H9 (cell line): ENCODE results near the gene CHPF. TPM values are rescaled to one million over a fixed set of nuclear protein-coding genes. Genes with fewer than 3 reads are reported as not detected.

Source experiments
- DNase-seq: peaks from one replicate; pipeline ENCODE4 v3.0.0-alpha.2; 2017
- H2AFZ ChIP-seq: one replicate; pipeline ENCODE4 v1.6.1; 2013; ENCODE audit warnings: mild to moderate bottlenecking, low read length, control low read depth, moderate library complexity
- H2AK5ac ChIP-seq: 2 replicates; pipeline ENCODE4 v1.6.1; 2013; ENCODE audit warnings: low read length, control low read depth, mixed read lengths; ENCODE audit not compliant: insufficient read length
- H2BK120ac ChIP-seq: one replicate; pipeline ENCODE4 v1.6.1; 2013; ENCODE audit warnings: low read depth, mild to moderate bottlenecking, low read length, control low read depth, inconsistent platforms; ENCODE audit not compliant: poor library complexity, severe bottlenecking
- H2BK12ac ChIP-seq: 2 replicates; pipeline ENCODE4 v1.6.1; 2013; ENCODE audit warnings: low read length, control low read depth, mixed read lengths, low read depth; ENCODE audit not compliant: insufficient read length
- H2BK15ac ChIP-seq: 2 replicates; pipeline ENCODE4 v1.6.1; 2013; ENCODE audit warnings: low read depth, low read length, control low read depth
- H2BK20ac ChIP-seq: one replicate; pipeline ENCODE4 v1.6.1; 2013; ENCODE audit warnings: low read depth, mild to moderate bottlenecking, low read length, control low read depth, inconsistent platforms; ENCODE audit not compliant: poor library complexity, severe bottlenecking
- H2BK5ac ChIP-seq: 2 replicates; pipeline ENCODE4 v1.6.1; 2013; ENCODE audit warnings: low read length, control low read depth, mixed read lengths; ENCODE audit not compliant: insufficient read length
- H3K14ac ChIP-seq: 2 replicates; pipeline ENCODE4 v1.6.1; 2013; ENCODE audit warnings: low read length, control low read depth; ENCODE audit not compliant: insufficient read depth
- H3K18ac ChIP-seq: 2 replicates; pipeline ENCODE4 v1.6.1; 2013; ENCODE audit warnings: low read depth, mild to moderate bottlenecking, mixed read lengths, low read length, control low read depth; ENCODE audit not compliant: insufficient read length
- H3K23ac ChIP-seq: 2 replicates; pipeline ENCODE4 v1.6.1; 2013; ENCODE audit warnings: low read length, control low read depth, mixed read lengths, low read depth; ENCODE audit not compliant: insufficient read length
- H3K23me2 ChIP-seq: 2 replicates; pipeline ENCODE4 v1.6.1; 2013; ENCODE audit warnings: low read depth, mild to moderate bottlenecking, mixed read lengths, low read length, control low read depth; ENCODE audit not compliant: insufficient read length, poor library complexity, severe bottlenecking
- H3K27ac ChIP-seq: 2 replicates; pipeline ENCODE4 v1.5.1; 2013; ENCODE audit warnings: low read length, control low read depth, mixed read lengths, low read depth; ENCODE audit not compliant: insufficient read length
- H3K27me3 ChIP-seq: 2 replicates; pipeline ENCODE4 v1.6.1; 2013; ENCODE audit warnings: low read length, control low read depth, inconsistent platforms; ENCODE audit not compliant: insufficient read depth
- H3K4ac ChIP-seq: 2 replicates; pipeline ENCODE4 v1.6.1; 2013; ENCODE audit warnings: low read depth, mild to moderate bottlenecking, control low read depth, inconsistent platforms, low read length, moderate library complexity
- H3K4me1 ChIP-seq: 2 replicates; pipeline ENCODE4 v1.6.1; 2013; ENCODE audit warnings: low read length, control low read depth, inconsistent platforms; ENCODE audit not compliant: insufficient read depth
- H3K4me2 ChIP-seq: 2 replicates; pipeline ENCODE4 v1.6.1; 2013; ENCODE audit warnings: low read length, control low read depth, mixed read lengths; ENCODE audit not compliant: insufficient read length, insufficient read depth
- H3K56ac ChIP-seq: 2 replicates; pipeline ENCODE4 v1.6.1; 2013; ENCODE audit warnings: low read depth, mild to moderate bottlenecking, mixed read lengths, low read length, control low read depth; ENCODE audit not compliant: insufficient read length
- H3K79me1 ChIP-seq: 2 replicates; pipeline ENCODE4 v1.6.1; 2013; ENCODE audit warnings: low read depth, mild to moderate bottlenecking, moderate library complexity, low read length, control low read depth, inconsistent platforms; ENCODE audit not compliant: insufficient read depth, poor library complexity, severe bottlenecking
- H3K79me2 ChIP-seq: 2 replicates; pipeline ENCODE4 v1.6.1; 2013; ENCODE audit warnings: low read length, control low read depth, inconsistent platforms; ENCODE audit not compliant: insufficient read depth
- H3K9ac ChIP-seq: 2 replicates; pipeline ENCODE4 v1.6.1; 2013; ENCODE audit warnings: low read length, control low read depth, mixed read lengths; ENCODE audit not compliant: insufficient read length; ENCODE audit errors: extremely low read depth
- H3K9me3 ChIP-seq: one replicate; pipeline ENCODE4 v1.6.1; 2013; ENCODE audit warnings: low read depth, low read length, inconsistent platforms; ENCODE audit not compliant: control insufficient read depth
- H3T11ph ChIP-seq: one replicate; pipeline ENCODE4 v1.6.1; 2013; ENCODE audit warnings: mild to moderate bottlenecking, low read length, control low read depth, inconsistent platforms
- H4K20me1 ChIP-seq: one replicate; pipeline ENCODE4 v1.6.1; 2013; ENCODE audit not compliant: control insufficient read depth, insufficient read length, insufficient read depth
- H4K5ac ChIP-seq: 2 replicates; pipeline ENCODE4 v1.6.1; 2013; ENCODE audit warnings: low read depth, mild to moderate bottlenecking, mixed read lengths, low read length, control low read depth; ENCODE audit not compliant: insufficient read length
- H4K8ac ChIP-seq: replicated peaks from 2 replicates; pipeline ENCODE4 v1.6.1; 2013; ENCODE audit warnings: low read length, control low read depth, mixed read lengths, low read depth; ENCODE audit not compliant: insufficient read length
- H4K91ac ChIP-seq: 2 replicates; pipeline ENCODE4 v1.6.1; 2013; ENCODE audit warnings: low read depth, mild to moderate bottlenecking, moderate library complexity, mixed read lengths, low read length, control low read depth; ENCODE audit not compliant: insufficient read length
- H3K27ac Mint-ChIP-seq, 3 experiments: 2 replicates in 2 of 3; 3 replicates in 1 of 3; pipeline ENCODE4 v1.8.0; 2020 to 2021; ENCODE audit warnings: mixed read lengths in 3 of 3, mild to moderate bottlenecking in 1 of 3, moderate library complexity in 1 of 3
- H3K27me3 Mint-ChIP-seq: 2 replicates; pipeline ENCODE4 v1.8.0; 2021; ENCODE audit warnings: low read depth, mild to moderate bottlenecking, moderate library complexity, mixed read lengths
- H3K36me3 Mint-ChIP-seq, 3 experiments: 2 replicates in 2 of 3; 3 replicates in 1 of 3; pipeline ENCODE4 v1.8.0; 2020 to 2021; ENCODE audit warnings: low read depth in 3 of 3, mixed read lengths in 3 of 3; ENCODE audit not compliant: insufficient read depth in 1 of 3
- H3K4me1 Mint-ChIP-seq, 2 experiments: 2 replicates each; pipeline ENCODE4 v1.8.0; 2020; ENCODE audit warnings: mixed read lengths in 2 of 2
- H3K4me3 Mint-ChIP-seq, 2 experiments: 2 replicates in 1 of 2; 3 replicates in 1 of 2; pipeline ENCODE4 v1.8.0; 2020 to 2021; ENCODE audit warnings: mild to moderate bottlenecking in 2 of 2, mixed read lengths in 2 of 2, moderate library complexity in 1 of 2
- H3K9me3 Mint-ChIP-seq, 2 experiments: 2 replicates in 1 of 2; 3 replicates in 1 of 2; pipeline ENCODE4 v1.8.0; 2020; ENCODE audit warnings: mild to moderate bottlenecking in 2 of 2, mixed read lengths in 2 of 2, moderate library complexity in 1 of 2
- CTCF ChIP-seq: fragments of 200-600 bp; sonication (generic); conservative IDR thresholded peaks from 3 replicates; pipeline ENCODE4 v1.8.0; 2021; ENCODE audit warnings: antibody characterized with exemption, mild to moderate bottlenecking
- WGBS: extraction: QIAGEN DNeasy Blood & Tissue Kit; methylation state at CpG from one replicate; pipeline ENCODE4 v1.1.7; 2013; ENCODE audit warnings: missing lambda C conversion rate, low lambda C conversion rate, mixed read lengths; ENCODE audit not compliant: insufficient read length; ENCODE audit errors: extremely low coverage; 5-methylcytosine and 5-hydroxymethylcytosine counted together
- total RNA-seq: library from RNA; stranded (reverse); gene quantifications from 2 replicates; pipeline ENCODE4 v1.2.1, GENCODE V29; 2021

CHPF gene
- total RNA-seq, 1 experiment from 2014 or later = 46.5 TPM

GRCh38 chr2:219509780-219510511 lies 33.7 kb downstream of the CHPF start:
- Histone ChIP-seq H3K9me3 (no peaks in the 10 kb centered on the region), H4K8ac (no peak overlapping the region), H3K56ac (no peak overlapping the region), H4K20me1 (peaks cover under 1% of the 10 kb centered on the region), H3K23me2 (peaks cover 4% of the 10 kb centered on the region), H3T11ph (no peak overlapping the region), H3K4me2 (peak overlapping the region; percentile 61), H2BK5ac (no peak overlapping the region), H3K23ac (no peak overlapping the region), H2AFZ (no peak overlapping the region), H2BK120ac (no peak overlapping the region), H3K4me1 (peaks cover 17% of the 10 kb centered on the region; the same call in 1 of the 2 replicates), H3K79me2 (no peaks in the 10 kb centered on the region), H3K4ac (no peak overlapping the region), H3K14ac (no peak overlapping the region), H2BK12ac (no peak overlapping the region), H4K91ac (no peak overlapping the region), H3K9ac (no peak overlapping the region), H4K5ac (no peak overlapping the region), H3K27ac (no peak overlapping the region), H2AK5ac (no peak overlapping the region), H2BK20ac (no peak overlapping the region), H3K79me1 (no peaks in the 10 kb centered on the region), H3K18ac (no peak overlapping the region), H3K27me3 (peaks cover 12% of the 10 kb centered on the region; the same call in 1 of the 2 replicates), H2BK15ac (no peak overlapping the region)
- peak; percentile 80 for TF ChIP-seq CTCF
- WGBS = no CpG with 5 or more reads among the region's 26 CpGs
- DNase-seq = peak; percentile 87
- peak overlapping the region in 1 of 3 experiments; percentile 89; a peak in 3 of 7 replicates for H3K27ac Mint-ChIP-seq
- peak overlapping the region; percentile 59 to 81 for H3K4me3 Mint-ChIP-seq
- H3K27me3 Mint-ChIP-seq = peaks cover 49% of the 10 kb centered on the region
- H3K36me3 Mint-ChIP-seq = peaks cover 2 to 6% (median 4%) of the 10 kb centered on the region in 3 experiments; a peak in 5 of 7 replicates
- H3K9me3 Mint-ChIP-seq = no peaks in the 10 kb centered on the region; a peak in 2 of 5 replicates
- peaks cover 65 to 80% of the 10 kb centered on the region in 2 experiments for H3K4me1 Mint-ChIP-seq
